ENCODE data around the gene ZBTB16.

- TF ChIP-seq CTCF (IDR thresholded peaks at IDR 0.05), result no peak
- no peak for TF ChIP-seq POLR2A (IDR thresholded peaks at IDR 0.05)
These were observed 64.3 kb downstream of the ZBTB16 start for GRCh38 chr11:114123692-114124330.

Data from sigmoid colon (tissue), 3 donors.